Measurements from ENCODE around the gene PNMA6A.

DNA sequence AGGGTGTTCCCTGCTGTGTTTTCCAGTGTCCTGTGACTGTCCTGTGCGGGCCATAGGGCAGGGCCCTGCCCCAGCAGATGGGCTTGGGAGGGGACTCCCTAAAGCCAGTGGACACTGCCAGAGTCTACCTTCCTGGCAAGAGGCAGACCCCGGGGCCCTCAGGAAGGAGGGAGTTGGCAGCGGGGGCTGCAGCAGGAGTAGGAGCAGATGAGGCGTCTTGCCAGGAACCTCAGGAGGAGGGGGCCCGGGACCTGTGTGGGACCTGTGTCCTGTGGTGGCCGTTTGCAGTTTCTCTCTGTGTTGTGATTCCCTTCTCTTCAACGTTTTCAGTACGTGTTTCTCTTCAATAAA lies 12.2 kb upstream of the PNMA6A start:
- TF ChIP-seq, protein P1, sequence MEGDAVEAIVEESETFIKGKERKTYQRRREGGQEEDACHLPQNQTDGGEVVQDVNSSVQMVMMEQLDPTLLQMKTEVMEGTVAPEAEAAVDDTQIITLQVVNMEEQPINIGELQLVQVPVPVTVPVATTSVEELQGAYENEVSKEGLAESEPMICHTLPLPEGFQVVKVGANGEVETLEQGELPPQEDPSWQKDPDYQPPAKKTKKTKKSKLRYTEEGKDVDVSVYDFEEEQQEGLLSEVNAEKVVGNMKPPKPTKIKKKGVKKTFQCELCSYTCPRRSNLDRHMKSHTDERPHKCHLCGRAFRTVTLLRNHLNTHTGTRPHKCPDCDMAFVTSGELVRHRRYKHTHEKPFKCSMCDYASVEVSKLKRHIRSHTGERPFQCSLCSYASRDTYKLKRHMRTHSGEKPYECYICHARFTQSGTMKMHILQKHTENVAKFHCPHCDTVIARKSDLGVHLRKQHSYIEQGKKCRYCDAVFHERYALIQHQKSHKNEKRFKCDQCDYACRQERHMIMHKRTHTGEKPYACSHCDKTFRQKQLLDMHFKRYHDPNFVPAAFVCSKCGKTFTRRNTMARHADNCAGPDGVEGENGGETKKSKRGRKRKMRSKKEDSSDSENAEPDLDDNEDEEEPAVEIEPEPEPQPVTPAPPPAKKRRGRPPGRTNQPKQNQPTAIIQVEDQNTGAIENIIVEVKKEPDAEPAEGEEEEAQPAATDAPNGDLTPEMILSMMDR (IDR thresholded peaks at IDR 0.05; ENCODE audit: extremely low read depth in 1 of 2, insufficient read depth in 1 of 2, low read depth in 1 of 2, low read length in 2 of 2) = no peak
- no peak for TF ChIP-seq POLR2A (IDR thresholded peaks at IDR 0.05; ENCODE audit: low read depth, low read length)
